ENCODE data around the gene SLFN12L. TPM values are rescaled to one million over a fixed set of nuclear protein-coding genes. Genes with fewer than 3 reads are reported as not detected.
A peak's percentile ranks its signal among the peaks of the same experiment; 100 is the strongest.

The SLFN12L gene
- total RNA-seq, 2 experiments from 2014 or later: 34.5 to 39.0 TPM

DNA sequence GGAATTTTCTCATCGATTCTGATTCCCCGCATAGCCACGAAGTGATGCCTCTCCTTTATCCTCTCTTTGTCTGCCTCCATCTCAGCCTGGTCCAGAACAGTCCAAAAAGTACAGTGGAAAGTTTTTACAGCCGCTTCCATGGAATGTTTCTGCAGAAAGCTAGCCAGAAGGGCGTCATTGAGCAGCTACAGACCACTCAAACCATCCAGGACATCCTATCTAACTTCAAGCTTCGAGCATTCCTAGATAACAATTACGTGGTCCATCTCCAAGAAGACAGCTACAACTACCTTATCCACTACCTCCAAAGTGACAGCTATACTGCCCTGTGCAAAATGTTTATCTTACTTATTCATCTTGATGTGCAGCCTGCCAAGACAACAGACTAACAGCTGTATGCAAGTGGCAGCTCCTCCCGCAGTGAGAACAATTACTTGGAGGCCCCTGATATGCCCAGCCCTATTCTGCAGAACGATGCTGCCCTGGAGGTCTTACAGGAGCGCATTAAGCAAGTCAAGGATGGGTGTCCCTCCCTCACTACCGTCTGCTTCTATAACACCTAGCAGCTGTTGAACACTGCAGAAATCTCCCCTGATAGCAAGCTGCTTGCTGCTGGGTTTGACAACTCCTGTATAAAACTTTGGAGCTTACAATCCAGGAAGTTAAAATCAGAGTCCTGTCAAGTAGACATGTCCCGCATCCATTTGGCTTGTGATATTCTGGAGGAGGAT is 38.9 kb downstream of the SLFN12L start:
- POLR2A ChIA-PET: interaction anchor here (0.6 kb wide), 1 partner anchor 77 kb away, joined by 3 read pairs; no protein-coding TSS in a partner anchor
- no peak overlapping the region for H3K4me3 Mint-ChIP-seq

DNA sequence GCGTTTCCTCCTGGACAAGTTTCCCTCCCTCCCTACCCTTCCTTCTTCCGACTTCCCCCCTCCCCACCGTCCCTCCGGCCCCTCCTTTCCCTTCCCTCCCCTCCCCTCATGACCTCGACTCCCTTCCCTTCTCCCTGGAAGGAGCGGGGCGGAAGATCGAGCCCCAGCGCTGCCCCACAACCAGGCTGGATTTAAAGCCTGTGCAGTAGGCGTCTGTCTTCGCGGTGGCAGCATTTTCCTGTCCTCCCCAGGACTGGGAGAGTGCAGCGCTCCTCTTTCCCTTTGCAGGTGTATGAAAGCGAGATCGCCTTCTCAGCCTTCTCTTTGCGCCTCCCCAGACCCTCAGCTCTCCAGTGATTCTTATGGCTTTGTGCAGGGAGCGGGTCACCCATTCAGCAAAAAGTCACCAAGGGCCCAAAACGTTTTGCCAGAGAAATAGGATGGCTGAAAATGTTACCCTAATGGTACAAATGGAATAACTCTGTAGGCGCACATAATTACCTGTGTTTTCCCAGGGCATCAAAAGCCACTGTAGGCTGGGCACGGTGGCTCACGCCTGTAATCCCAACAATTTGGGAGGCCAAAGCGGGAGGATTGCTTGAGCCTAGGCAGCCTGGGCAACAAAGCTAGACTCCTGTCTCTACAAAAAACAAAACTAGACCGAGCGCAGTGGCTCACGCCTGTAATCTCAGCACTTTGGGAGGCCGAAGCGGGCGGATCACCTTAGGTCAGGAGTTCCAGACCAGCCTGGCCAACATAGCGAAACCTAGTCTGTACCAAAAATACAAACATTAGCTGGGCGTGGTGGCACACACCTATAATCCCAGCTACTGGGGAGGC is 40.8 kb downstream of the SLFN12L start:
- Mint-ChIP-seq H3K27ac (no peak overlapping the region), H3K27me3 (no peaks in the 10 kb centered on the region), H3K4me3 (no peak overlapping the region), H3K9me3 (no peaks in the 10 kb centered on the region), H3K36me3 (peaks cover 33% of the 10 kb centered on the region), H3K4me1 (ENCODE audit: low read depth) (peaks cover 39% of the 10 kb centered on the region)
- CTCF ChIA-PET: interaction anchor here (0.7 kb wide), 1 partner anchor 37 kb away, joined by 3 read pairs; no protein-coding TSS in a partner anchor
- no peak for DNase-seq
- intact Hi-C loops (cut with micrococcal nuclease): no loop called here
- POLR2A ChIA-PET: no interaction called here

More for the DNA sequence above, 38.9 kb downstream of the SLFN12L start:
- Mint-ChIP-seq H3K4me1 (ENCODE audit: low read depth) (peaks cover 31% of the 10 kb centered on the region), H3K27me3 (no peaks in the 10 kb centered on the region), H3K9me3 (no peaks in the 10 kb centered on the region), H3K36me3 (peaks cover 25% of the 10 kb centered on the region), H3K27ac (no peak overlapping the region)
- DNase-seq: no peak
- intact Hi-C loops (cut with micrococcal nuclease): no loop called here
- CTCF ChIA-PET: interaction anchor here (1.0 to 1.3 kb wide), 2 partner anchors 41 to 186 kb away, joined by 3 read pairs; no protein-coding TSS in a partner anchor

DNA sequence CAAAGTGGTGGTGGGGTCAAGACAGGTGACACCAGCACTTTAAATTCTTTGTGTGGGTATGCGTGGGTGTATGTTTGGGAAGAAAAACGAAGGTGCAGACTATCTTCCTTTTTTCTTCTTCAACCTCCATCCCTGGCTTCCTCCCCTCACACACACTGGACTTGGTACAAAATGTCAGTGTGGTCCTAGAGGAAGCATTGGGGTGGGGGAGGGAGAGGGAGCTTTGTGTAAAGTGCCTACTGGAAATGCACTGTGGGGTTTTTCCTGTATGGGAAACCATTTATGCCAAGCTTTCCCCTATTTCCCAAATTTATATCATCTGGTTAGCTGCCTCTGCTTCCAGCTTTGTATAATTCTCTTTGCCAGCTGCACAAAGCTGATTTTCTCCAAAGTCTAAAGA is 44.4 kb downstream of the SLFN12L start:
- POLR2A ChIA-PET: no interaction called here
- H3K36me3 Mint-ChIP-seq: peaks cover 40% of the 10 kb centered on the region
- intact Hi-C loops (cut with micrococcal nuclease): no loop called here

DNA sequence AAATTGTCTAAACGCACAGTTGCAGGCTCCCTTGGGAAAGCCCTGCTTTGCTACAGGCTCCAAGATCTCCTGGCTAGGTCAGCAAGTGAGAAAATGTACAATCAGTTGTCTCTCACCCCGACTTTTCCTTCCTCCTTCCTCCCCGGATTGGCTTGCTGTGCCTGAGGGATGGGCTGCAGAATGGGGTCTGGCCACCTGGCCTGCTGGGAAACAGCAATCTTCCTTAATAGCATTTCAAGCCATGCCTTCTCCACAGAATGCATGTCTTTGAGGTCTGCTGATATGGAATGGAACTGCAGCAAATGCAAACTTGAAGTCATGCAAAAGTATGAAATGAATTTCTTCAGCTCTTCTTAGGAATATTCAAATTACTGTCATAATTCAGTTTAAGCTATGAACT is 46.1 kb downstream of the SLFN12L start:
- peaks cover 3% of the 10 kb centered on the region for H3K9me3 Mint-ChIP-seq
- CTCF ChIA-PET: no interaction called here
- peaks cover 37% of the 10 kb centered on the region for H3K36me3 Mint-ChIP-seq
- POLR2A ChIA-PET: no interaction called here
- H3K4me3 Mint-ChIP-seq: no peak overlapping the region
- intact Hi-C loops (cut with micrococcal nuclease): no loop called here
- no peak overlapping the region for H3K27ac Mint-ChIP-seq
- no peaks in the 10 kb centered on the region for H3K27me3 Mint-ChIP-seq
- no peak for DNase-seq
- H3K4me1 Mint-ChIP-seq (ENCODE audit: low read depth): peaks cover 43% of the 10 kb centered on the region

More for the DNA sequence above, 44.4 kb downstream of the SLFN12L start:
- Mint-ChIP-seq H3K27me3 (no peaks in the 10 kb centered on the region), H3K4me3 (no peak overlapping the region), H3K27ac (no peak overlapping the region), H3K4me1 (ENCODE audit: low read depth) (peaks cover 34% of the 10 kb centered on the region), H3K9me3 (peaks cover 3% of the 10 kb centered on the region)
- no peak for DNase-seq
- CTCF ChIA-PET: no interaction called here

DNA sequence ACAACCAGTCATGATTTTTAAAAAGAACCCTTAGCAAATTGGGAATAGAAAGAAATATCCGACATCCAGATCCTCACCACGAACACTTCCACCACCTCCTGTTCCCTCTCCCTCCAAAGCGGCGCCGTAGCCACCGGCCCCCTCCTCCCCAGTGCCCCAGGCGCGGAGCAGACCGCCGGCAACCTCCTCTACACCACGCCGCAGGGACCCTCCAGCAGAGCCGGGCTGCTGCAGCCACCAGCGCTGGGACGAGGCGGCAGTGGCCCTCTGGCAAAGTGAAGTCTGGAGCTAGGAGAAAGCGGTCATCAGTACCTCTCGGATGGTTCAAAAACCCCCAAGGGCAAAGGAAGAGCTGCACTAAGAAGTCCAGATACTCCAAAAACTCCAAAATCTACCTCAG is 47.5 kb downstream of the SLFN12L start:
- POLR2A ChIA-PET: no interaction called here
- peaks cover 3% of the 10 kb centered on the region for H3K9me3 Mint-ChIP-seq
- H3K4me3 Mint-ChIP-seq: no peak overlapping the region
- no peak overlapping the region for H3K27ac Mint-ChIP-seq
- H3K36me3 Mint-ChIP-seq: peaks cover 50% of the 10 kb centered on the region
- CTCF ChIA-PET: interaction anchor here (0.9 kb wide), 1 partner anchor 44 kb away, joined by 4 read pairs; no protein-coding TSS in a partner anchor
- intact Hi-C loops (cut with micrococcal nuclease): no loop called here
- no peaks in the 10 kb centered on the region for H3K27me3 Mint-ChIP-seq
- no peak for DNase-seq
- H3K4me1 Mint-ChIP-seq (ENCODE audit: low read depth): peaks cover 56% of the 10 kb centered on the region

DNA sequence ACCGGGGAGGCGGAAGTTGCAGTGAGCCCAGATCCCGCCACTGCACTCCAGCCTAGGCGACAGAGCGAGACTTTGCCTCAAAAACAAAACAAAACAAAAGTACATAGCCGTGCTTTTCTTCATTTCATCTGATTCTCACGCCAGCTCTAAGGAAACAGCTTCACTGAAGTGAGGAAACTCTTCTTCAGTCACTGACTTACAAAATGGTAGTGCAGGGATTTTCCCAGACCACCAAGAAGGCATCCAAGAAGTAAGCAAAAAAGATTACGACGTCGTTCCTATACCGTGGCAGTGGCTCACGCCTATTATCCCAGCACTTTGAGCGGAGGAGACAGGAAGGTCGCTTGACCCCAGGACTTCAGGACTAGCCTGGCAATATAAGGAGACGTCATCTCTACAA is 48.5 kb downstream of the SLFN12L start:
- CTCF ChIA-PET: interaction anchor here (0.8 to 3.2 kb wide), 7 partner anchors 30 to 318 kb away, joined by 3 to 42 read pairs (median 8); partner anchors contain the start of genes SLFN12L and SLFN13
- Mint-ChIP-seq H3K4me1 (ENCODE audit: low read depth) (peaks cover 56% of the 10 kb centered on the region), H3K9me3 (peaks cover 3% of the 10 kb centered on the region), H3K27ac (no peak overlapping the region), H3K4me3 (no peak overlapping the region), H3K36me3 (peaks cover 55% of the 10 kb centered on the region), H3K27me3 (no peaks in the 10 kb centered on the region)
- DNase-seq: no peak
- POLR2A ChIA-PET: interaction anchor here (0.9 to 3.0 kb wide), 5 partner anchors 36 to 116 kb away, joined by 3 to 19 read pairs (median 4); partner anchors contain the start of genes SLFN11 and SLFN13
- intact Hi-C loops (cut with micrococcal nuclease): loop anchor here (1.0 kb wide), 1 partner anchor 177 kb away; no protein-coding TSS in a partner anchor

DNA sequence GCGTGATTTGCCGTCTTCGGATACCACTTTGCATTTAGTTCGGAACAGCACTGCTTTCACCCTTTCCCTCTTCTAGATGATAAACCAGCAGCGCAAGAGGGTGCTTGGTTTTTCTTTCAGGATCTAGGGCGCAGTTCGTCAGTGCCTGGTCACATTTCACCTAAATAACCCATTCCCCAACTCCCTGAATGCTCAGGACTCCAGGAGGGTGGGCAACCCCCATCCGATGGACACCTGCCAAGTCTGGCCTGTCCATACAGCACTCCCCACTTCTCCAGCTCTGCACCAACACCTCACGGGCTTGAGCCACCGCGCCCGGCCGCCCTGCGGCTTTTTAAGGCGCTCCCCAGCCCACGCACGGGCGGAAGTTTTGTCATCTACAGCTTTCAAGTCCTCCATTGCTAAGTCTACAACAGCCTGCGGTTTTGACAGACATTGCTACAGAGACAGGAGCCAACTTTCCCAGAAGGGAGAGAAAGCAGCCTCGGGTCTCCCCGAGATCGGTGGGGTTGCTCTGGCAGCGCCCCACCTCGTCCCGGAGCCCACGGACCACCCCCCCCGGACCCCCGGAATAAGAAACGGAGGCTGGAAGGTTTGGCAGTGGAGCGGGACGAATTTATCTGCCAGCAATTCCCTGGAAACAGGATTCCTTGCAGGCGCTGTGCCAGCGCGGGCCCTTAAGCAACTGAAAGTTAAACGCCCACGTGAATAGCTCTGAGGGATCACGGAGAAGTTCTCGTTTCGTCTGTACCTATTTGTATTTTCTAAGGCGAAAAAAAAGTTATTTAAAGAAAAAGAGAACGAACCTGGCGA is 50.4 kb downstream of the SLFN12L start:
- ChIA-PET CTCF (interaction anchor here (0.6 to 3.2 kb wide), 9 partner anchors 39 to 174 kb away, joined by 3 to 42 read pairs (median 4); partner anchors contain the start of genes SLFN11, SLFN12L and SLFN13), POLR2A (interaction anchor here (0.5 to 3.0 kb wide), 16 partner anchors 35 to 587 kb away, joined by 3 to 19 read pairs (median 3); partner anchors contain the start of genes SLFN11, SLFN12L, SLFN13 and SLFN5)
- Mint-ChIP-seq H3K36me3 (peaks cover 59% of the 10 kb centered on the region), H3K9me3 (peaks cover 3% of the 10 kb centered on the region), H3K27ac (peak overlapping the region; percentile 88), H3K4me3 (peak overlapping the region; percentile 80), H3K4me1 (ENCODE audit: low read depth) (peaks cover 45% of the 10 kb centered on the region), H3K27me3 (no peaks in the 10 kb centered on the region)
- DNase-seq: peak; percentile 93
- intact Hi-C loops (cut with micrococcal nuclease): loop anchor here (1.0 to 2.0 kb wide), 6 partner anchors 39 to 243 kb away; partner anchors contain the start of genes SLFN11 and SLFN13

DNA sequence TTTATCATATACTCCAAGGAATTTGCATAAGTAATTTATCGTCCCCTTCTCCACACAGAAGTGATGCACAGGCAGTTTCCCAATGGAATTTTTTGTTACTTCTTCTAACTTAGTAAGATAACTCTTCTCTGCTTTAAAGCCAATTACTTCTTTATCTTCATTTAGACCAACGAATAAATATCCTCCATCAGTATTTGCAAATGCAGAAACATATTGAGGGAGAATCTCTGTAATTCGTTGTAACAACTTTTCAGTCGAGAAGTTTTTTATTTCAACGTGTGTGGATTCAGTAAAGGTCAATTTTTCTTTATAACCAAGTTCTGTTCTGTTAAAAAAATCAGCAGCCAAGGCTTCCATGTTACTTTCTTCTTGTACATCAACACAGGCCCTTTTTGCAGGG is 58.2 kb downstream of the SLFN12L start:
- CTCF ChIA-PET: no interaction called here
- Mint-ChIP-seq H3K9me3 (peaks cover 6% of the 10 kb centered on the region), H3K36me3 (peaks cover 75% of the 10 kb centered on the region), H3K4me1 (ENCODE audit: low read depth) (peaks cover 36% of the 10 kb centered on the region), H3K27me3 (no peaks in the 10 kb centered on the region), H3K4me3 (no peak overlapping the region), H3K27ac (no peak overlapping the region)
- intact Hi-C loops (cut with micrococcal nuclease): no loop called here
- POLR2A ChIA-PET: no interaction called here
- no peak for DNase-seq

DNA sequence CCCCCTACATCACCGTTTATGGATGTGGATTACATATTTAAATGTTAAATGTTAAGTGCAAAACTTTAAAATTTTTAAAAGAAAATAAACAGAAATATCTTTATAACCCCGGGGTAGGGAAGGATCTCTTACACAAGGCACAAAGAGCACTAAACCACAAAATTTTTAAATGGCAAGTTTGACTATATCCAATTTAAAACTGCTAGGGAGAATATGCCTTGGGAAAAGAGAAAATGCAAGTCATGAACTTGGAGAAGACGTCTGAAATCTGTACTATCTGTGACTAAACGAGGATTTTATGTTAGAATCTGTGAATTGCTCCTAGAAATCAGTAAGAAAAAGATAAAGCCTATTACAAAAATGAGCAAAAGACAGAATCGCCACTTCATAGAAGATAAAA is 60.2 kb downstream of the SLFN12L start:
- POLR2A ChIA-PET: no interaction called here
- CTCF ChIA-PET: no interaction called here
- intact Hi-C loops (cut with micrococcal nuclease): no loop called here
- no peaks in the 10 kb centered on the region for H3K27me3 Mint-ChIP-seq
- H3K27ac Mint-ChIP-seq: no peak overlapping the region
- peaks cover 75% of the 10 kb centered on the region for H3K36me3 Mint-ChIP-seq
- peaks cover 17% of the 10 kb centered on the region for H3K9me3 Mint-ChIP-seq
- H3K4me1 Mint-ChIP-seq (ENCODE audit: low read depth): peaks cover 32% of the 10 kb centered on the region
- no peak for DNase-seq
- no peak overlapping the region for H3K4me3 Mint-ChIP-seq

DNA sequence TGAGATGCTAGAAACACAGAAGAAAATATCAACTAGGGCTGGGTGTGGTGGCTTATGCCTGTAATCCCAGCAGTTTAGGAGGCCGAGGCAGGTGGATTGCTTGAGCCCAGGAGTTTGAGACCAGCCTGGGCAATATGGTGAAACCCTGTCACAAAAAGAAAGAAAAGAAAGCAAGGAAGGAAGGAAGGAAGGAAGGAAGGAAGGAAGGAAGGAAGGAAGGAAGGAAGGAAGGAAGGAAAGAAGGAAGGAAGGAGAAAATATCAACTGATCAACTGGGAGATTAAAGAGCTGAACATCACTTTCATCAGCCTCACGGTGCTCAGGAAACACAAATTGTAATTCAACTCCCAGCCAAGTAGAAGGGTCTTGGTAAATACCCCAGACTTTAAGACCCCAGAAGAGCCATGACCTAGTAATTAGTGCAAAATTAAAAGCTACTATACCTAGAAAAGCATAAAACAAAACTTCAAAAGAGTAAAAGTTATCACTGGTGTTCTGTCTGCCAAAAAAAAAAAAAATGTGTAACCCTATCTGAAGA is 61.1 kb downstream of the SLFN12L start:
- POLR2A ChIA-PET: interaction anchor here (0.6 kb wide), 1 partner anchor 8 kb away, joined by 3 read pairs; no protein-coding TSS in a partner anchor
- intact Hi-C loops (cut with micrococcal nuclease): no loop called here
- no peaks in the 10 kb centered on the region for H3K27me3 Mint-ChIP-seq
- H3K36me3 Mint-ChIP-seq: peaks cover 77% of the 10 kb centered on the region
- peak overlapping the region; percentile 15 for H3K27ac Mint-ChIP-seq
- peaks cover 36% of the 10 kb centered on the region for H3K4me1 Mint-ChIP-seq (ENCODE audit: low read depth)
- H3K4me3 Mint-ChIP-seq: no peak overlapping the region
- CTCF ChIA-PET: interaction anchor here (1.2 kb wide), 1 partner anchor 58 kb away, joined by 3 read pairs; no protein-coding TSS in a partner anchor
- H3K9me3 Mint-ChIP-seq: peaks cover 17% of the 10 kb centered on the region
- DNase-seq: no peak

DNA sequence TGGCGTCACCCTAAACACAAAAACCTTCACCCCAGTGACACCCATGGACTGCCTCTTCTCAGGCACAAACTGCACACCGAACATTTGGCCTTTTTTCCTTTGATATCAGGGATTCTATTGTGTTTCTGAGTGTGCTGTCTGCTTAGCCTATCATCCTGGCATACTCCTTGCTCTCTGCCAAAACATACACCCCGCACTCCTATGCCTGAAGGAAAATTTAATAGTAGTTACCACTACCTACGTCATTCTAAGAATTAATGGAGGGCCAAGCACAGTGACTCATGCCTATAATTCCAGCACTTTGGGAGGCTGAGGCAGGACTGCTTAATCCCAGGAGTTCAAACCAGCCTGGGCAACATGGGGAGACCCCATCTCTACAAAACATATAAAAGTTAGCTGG is 69.0 kb downstream of the SLFN12L start:
- H3K4me1 Mint-ChIP-seq (ENCODE audit: low read depth): peaks cover 35% of the 10 kb centered on the region
- no peak overlapping the region for H3K27ac Mint-ChIP-seq
- no peak for DNase-seq
- H3K36me3 Mint-ChIP-seq: peaks cover 30% of the 10 kb centered on the region
- no peak overlapping the region for H3K4me3 Mint-ChIP-seq
- no peaks in the 10 kb centered on the region for H3K27me3 Mint-ChIP-seq
- intact Hi-C loops (cut with micrococcal nuclease): no loop called here
- ChIA-PET CTCF (no interaction called here), POLR2A (interaction anchor here (0.8 kb wide), 1 partner anchor 8 kb away, joined by 3 read pairs; no protein-coding TSS in a partner anchor)
- peaks cover 16% of the 10 kb centered on the region for H3K9me3 Mint-ChIP-seq

Data from activated CD4-positive, alpha-beta memory T cell treated with anti-CD3 and anti-CD28 coated beads for 36 hours (primary cell).